Sigmoid colon (tissue), 7 donors: ENCODE measurements around the gene NUDT3. TPM values are rescaled to one million over a fixed set of nuclear protein-coding genes. Genes with fewer than 3 reads are reported as not detected.
"Not testable (repeated sequence)": the region's sequence is repeated elsewhere in the genome, so short reads cannot be mapped to it uniquely, and the experiment has no call there.

Experiments used
- DNase-seq: peaks from one replicate; pipeline ENCODE4 v3.0.0-alpha.2; 2019
- H3K27ac ChIP-seq, 4 donors: fragments of 200-600 bp; sonication (generic); one replicate each; pipeline ENCODE4 v1.5.1; 2016 to 2019; ENCODE audit warnings: mild to moderate bottlenecking in 1 of 4
- H3K27me3 ChIP-seq, 3 donors: fragments of 200-600 bp; sonication (generic); one replicate each; pipeline ENCODE4 v1.5.1; 2019; ENCODE audit warnings: mild to moderate bottlenecking in 1 of 3
- H3K36me3 ChIP-seq, 4 donors: fragments of 200-600 bp; sonication (generic); one replicate each; pipeline ENCODE4 v1.5.1; 2016 to 2019
- H3K4me1 ChIP-seq, 4 donors: fragments of 200-600 bp; sonication (generic); one replicate each; pipeline ENCODE4 v1.5.1; 2017 to 2019
- H3K4me3 ChIP-seq, 4 donors: fragments of 200-600 bp; sonication (generic); one replicate each; pipeline ENCODE4 v1.5.1; 2017 to 2019; ENCODE audit warnings: mild to moderate bottlenecking in 2 of 4, moderate library complexity in 1 of 4
- H3K9me3 ChIP-seq, 4 donors: fragments of 200-600 bp in 3 of 4; sonication (generic) in 3 of 4; one replicate each; pipeline versions ENCODE4 v1.5.1 to v1.6.1; 2013 to 2019
- EP300 ChIP-seq, 4 donors: sonication (generic); formaldehyde crosslinking; IDR thresholded peaks; one replicate each; pipeline ENCODE4 v1.6.1; 2017; ENCODE audit warnings: antibody characterized with exemption in 4 of 4
- POLR2A ChIP-seq, 2 donors: fragments of 450-650 bp; IDR thresholded peaks; one replicate each; pipeline ENCODE4 v1.6.1; 2016; ENCODE audit warnings: antibody characterized with exemption in 2 of 2, mild to moderate bottlenecking in 2 of 2, moderate library complexity in 2 of 2
- POLR2AphosphoS5 ChIP-seq, 4 donors: sonication (generic); formaldehyde crosslinking; IDR thresholded peaks; one replicate each; pipeline ENCODE4 v1.6.1; 2017; ENCODE audit warnings: antibody characterized with exemption in 4 of 4
- WGBS, 2 donors: extraction: QIAGEN DNeasy Blood & Tissue Kit; methylation state at CpG; one replicate each; pipeline ENCODE4 v1.1.7; 2013; 5-methylcytosine and 5-hydroxymethylcytosine counted together
- intact Hi-C: fragments of 100-400 bp; cut with DNase I; formaldehyde crosslinking; loops from one replicate; pipeline ENCODE4 v1.15.1; 2023
- polyA plus RNA-seq, 3 donors: library from polyadenylated mRNA; stranded (reverse); fragments of 200-250 nt; gene quantifications; one replicate each; pipeline ENCODE4 v1.2.3, GENCODE V29; 2013
- total RNA-seq, 4 donors: library from RNA; depleted of rRNA; stranded (reverse); fragments of >200 nt; gene quantifications; one replicate each; pipeline ENCODE4 v1.1.0, GENCODE V29; 2016
- TF ChIP-seq, protein P1 (sequence below), 4 experiments: fragments of 450-650 bp in 3 of 4; fragments of 200-600 bp in 1 of 4; IDR thresholded peaks; one replicate each; pipeline ENCODE4 v1.5.1; 2016 to 2019; ENCODE audit warnings: antibody characterized with exemption in 4 of 4, mild to moderate bottlenecking in 3 of 4, moderate library complexity in 2 of 4
- donor health status: healthy with polysubstance abuse.
- donor health status: Bipolar disorder and iron deficiency.
- donor health status: healthy.

Gene NUDT3
- total and polyA plus RNA-seq, 7 donors: 6.0 to 45.7 (median 31.4) TPM

DNA sequence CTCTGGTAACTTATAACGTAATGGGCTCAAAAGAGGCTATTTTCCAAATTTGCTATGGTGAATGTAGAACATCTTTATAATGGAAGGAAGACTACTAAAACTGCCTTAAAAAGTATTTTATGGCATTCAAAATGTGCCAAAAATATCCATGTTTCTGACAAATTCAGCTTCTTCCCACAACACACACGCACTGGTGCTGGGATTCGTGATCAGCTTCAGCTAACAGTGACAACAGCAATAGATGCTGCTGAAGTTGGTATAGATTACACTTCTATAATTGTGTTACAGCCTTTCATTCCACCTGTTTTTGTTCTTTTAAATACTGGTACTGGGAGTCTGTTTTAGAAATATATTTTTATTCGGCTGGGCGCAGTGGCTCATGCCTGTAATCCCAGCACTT, 19.0 kb downstream of the NUDT3 start:
- intact Hi-C loops: no loop called here
- no peaks in the 10 kb centered on the region for H3K36me3 ChIP-seq
- TF ChIP-seq, protein P1, sequence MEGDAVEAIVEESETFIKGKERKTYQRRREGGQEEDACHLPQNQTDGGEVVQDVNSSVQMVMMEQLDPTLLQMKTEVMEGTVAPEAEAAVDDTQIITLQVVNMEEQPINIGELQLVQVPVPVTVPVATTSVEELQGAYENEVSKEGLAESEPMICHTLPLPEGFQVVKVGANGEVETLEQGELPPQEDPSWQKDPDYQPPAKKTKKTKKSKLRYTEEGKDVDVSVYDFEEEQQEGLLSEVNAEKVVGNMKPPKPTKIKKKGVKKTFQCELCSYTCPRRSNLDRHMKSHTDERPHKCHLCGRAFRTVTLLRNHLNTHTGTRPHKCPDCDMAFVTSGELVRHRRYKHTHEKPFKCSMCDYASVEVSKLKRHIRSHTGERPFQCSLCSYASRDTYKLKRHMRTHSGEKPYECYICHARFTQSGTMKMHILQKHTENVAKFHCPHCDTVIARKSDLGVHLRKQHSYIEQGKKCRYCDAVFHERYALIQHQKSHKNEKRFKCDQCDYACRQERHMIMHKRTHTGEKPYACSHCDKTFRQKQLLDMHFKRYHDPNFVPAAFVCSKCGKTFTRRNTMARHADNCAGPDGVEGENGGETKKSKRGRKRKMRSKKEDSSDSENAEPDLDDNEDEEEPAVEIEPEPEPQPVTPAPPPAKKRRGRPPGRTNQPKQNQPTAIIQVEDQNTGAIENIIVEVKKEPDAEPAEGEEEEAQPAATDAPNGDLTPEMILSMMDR (IDR thresholded peaks at IDR 0.05): no peak
- no peak for TF ChIP-seq EP300 (IDR thresholded peaks at IDR 0.05)
- TF ChIP-seq POLR2AphosphoS5 (IDR thresholded peaks at IDR 0.05): no peak
- no peak for TF ChIP-seq POLR2A (IDR thresholded peaks at IDR 0.05)
- no peak overlapping the region for H3K27ac ChIP-seq
- DNase-seq: no peak
- peaks cover 0 to 15% (median 5%) of the 10 kb centered on the region in 4 donors for H3K4me1 ChIP-seq
- H3K27me3 ChIP-seq: no peaks in the 10 kb centered on the region
- no peaks in the 10 kb centered on the region for H3K9me3 ChIP-seq
- 91 to 92% methylated on average over 5 of the region's 5 CpGs for WGBS, 2 donors
- H3K4me3 ChIP-seq: no peak overlapping the region

DNA sequence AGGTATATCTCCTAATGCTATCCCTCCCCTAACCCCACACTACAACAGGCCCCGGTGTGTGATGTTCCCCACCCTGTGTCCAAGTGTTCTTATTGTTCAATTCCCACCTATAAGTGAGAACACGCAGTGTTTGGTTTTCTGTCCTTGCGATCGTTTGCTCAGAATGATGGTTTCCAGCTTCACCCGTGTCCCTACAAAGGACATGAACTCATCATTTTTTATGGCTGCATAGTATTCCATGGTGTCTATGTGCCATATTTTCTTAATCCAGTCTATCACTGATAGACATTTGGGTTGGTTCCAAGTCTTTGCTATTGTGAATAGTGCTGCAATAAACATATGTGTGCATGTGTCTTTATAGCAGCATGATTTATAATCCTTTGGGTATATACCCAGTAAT, 20.6 kb downstream of the NUDT3 start:
- H3K36me3 ChIP-seq, H3K4me3 ChIP-seq, intact Hi-C loops, DNase-seq, H3K27me3 ChIP-seq, H3K9me3 ChIP-seq, H3K27ac ChIP-seq: not testable (repeated sequence)
- peaks cover 0 to 15% (median 5%) of the 10 kb centered on the region in 4 donors for H3K4me1 ChIP-seq
- WGBS, 2 donors: 97 to 99% methylated on average over 3 to 5 of the region's 5 CpGs

DNA sequence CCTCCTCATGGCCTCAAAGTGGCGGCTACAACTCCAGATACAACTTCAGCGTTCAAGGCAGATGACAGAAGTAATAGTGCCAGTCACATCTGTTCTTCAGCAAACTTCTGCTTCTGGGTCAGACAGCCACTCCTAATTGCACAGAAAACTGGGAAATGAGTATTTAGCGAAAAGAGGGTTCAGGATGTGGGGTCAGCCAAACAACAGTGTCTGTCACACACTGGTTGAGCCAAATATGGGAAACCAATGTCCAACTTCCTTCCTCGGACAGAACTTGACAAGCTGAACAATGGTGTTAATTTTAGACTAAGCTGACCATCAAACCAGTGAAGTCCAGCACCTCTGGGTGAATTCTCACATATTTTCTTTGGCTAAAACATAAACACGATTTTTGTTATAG, 22.1 kb downstream of the NUDT3 start:
- peak in 1 of 4 donors; percentile 21 for TF ChIP-seq POLR2AphosphoS5 (IDR thresholded peaks at IDR 0.05)
- TF ChIP-seq, protein P1 (IDR thresholded peaks at IDR 0.05): no peak
- H3K4me1 ChIP-seq: peaks cover 0 to 19% (median 7%) of the 10 kb centered on the region in 4 donors
- intact Hi-C loops: no loop called here
- H3K27ac ChIP-seq: no peak overlapping the region
- no peaks in the 10 kb centered on the region for H3K36me3 ChIP-seq
- no peaks in the 10 kb centered on the region for H3K9me3 ChIP-seq
- no peaks in the 10 kb centered on the region for H3K27me3 ChIP-seq
- DNase-seq: no peak
- H3K4me3 ChIP-seq: no peak overlapping the region
- 90 to 91% methylated on average over 5 of the region's 5 CpGs for WGBS, 2 donors

DNA sequence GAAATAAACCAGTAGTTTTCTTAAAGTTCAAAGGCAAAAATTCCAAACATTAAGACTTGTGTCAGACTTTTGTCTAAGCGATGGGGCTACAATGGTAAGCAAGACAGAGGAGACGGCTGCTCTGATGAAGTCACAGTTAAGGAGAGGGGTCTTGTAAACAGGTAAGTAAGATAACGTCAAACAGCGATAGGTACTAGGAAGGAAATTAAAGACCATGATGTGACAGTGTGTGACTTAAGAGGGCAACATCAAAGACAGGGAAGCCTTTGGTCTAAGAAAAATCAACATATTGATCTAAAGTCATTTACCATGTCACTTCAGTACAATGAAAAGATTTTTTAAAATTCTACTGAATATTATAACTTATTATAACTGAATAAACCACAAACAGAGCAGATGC, 23.1 kb downstream of the NUDT3 start:
- intact Hi-C loops: no loop called here
- Histone ChIP-seq H3K36me3 (no peaks in the 10 kb centered on the region), H3K27ac (no peak overlapping the region), H3K4me3 (no peak overlapping the region), H3K4me1 (peaks cover 0 to 20% (median 5%) of the 10 kb centered on the region in 4 donors), H3K9me3 (no peaks in the 10 kb centered on the region), H3K27me3 (no peaks in the 10 kb centered on the region)
- 88 to 94% methylated on average over 4 of the region's 4 CpGs for WGBS, 2 donors
- no peak for DNase-seq
- TF ChIP-seq, protein P1 (IDR thresholded peaks at IDR 0.05): no peak
- TF ChIP-seq EP300 (IDR thresholded peaks at IDR 0.05) (no peak), POLR2A (IDR thresholded peaks at IDR 0.05) (no peak)

DNA sequence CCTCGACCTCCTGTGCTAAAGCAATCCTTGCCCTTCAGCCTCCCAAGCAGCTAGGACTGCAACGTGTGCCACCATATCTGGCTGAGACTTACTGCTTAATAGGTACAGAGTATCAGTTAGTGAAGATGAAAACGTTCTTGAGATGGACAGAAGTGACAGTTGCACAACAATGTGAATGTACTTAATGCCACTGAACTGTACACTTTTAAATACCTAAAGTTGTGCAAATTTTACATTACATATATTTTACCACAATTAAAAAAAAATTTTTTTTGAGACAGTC, 25.9 kb downstream of the NUDT3 start:
- Histone ChIP-seq H3K4me1 (peaks cover 0 to 33% (median 17%) of the 10 kb centered on the region in 4 donors), H3K27me3 (no peaks in the 10 kb centered on the region), H3K36me3 (no peaks in the 10 kb centered on the region), H3K4me3 (no peak overlapping the region), H3K27ac (no peak overlapping the region), H3K9me3 (no peaks in the 10 kb centered on the region)
- TF ChIP-seq POLR2AphosphoS5 (IDR thresholded peaks at IDR 0.05) (no peak), POLR2A (IDR thresholded peaks at IDR 0.05) (no peak), EP300 (IDR thresholded peaks at IDR 0.05) (no peak)
- TF ChIP-seq, protein P1 (IDR thresholded peaks at IDR 0.05): no peak
- DNase-seq: no peak
- intact Hi-C loops: no loop called here
- WGBS, 2 donors: 73 to 84% methylated on average over 3 of the region's 3 CpGs

DNA sequence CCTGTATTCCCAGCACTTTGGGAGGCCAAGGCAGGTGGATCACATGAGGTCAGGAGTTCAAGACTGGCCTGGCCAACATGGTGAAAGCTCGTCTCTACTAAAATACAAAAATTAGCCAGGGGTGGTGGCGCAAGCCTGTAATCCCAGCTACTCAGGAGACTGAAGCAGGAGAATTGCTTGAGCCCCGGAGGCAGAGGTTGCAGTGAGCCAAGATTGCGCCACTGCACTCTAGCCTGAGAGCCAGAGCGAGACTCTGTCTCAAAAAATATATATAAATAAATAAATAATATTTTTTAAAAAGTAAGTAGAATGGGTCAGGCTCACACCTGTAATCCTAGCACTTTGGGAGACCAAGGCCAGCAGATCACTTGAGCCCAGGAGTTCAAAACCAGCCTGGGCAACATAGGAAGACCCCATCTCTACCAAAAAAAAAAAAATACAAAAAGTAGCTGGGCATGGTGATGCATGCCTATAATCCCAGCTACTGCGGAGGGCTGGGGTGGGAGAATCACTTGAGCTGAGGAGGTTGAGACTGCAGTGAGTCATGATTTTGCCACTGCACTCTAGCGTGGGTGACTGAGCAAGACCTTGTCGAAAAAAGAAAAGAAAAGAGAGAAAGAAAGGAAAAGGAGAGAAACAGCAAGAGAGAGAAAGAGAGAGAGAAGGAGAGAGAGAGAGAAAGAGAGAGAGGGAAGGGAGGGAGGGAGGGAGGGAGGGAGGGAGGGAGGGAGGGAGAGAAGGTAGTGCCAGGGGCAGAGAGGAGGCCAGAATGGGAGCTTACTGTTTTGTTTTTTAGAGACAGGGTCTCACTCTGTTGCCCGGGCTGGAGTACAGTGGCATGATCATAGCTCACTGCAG, 26.5 kb downstream of the NUDT3 start:
- H3K27ac ChIP-seq, intact Hi-C loops, H3K9me3 ChIP-seq, H3K27me3 ChIP-seq, DNase-seq, H3K36me3 ChIP-seq, H3K4me3 ChIP-seq: not testable (repeated sequence)
- H3K4me1 ChIP-seq: peaks cover 0 to 33% (median 17%) of the 10 kb centered on the region in 4 donors
- WGBS, 2 donors: 92 to 93% methylated on average over 9 of the region's 9 CpGs

DNA sequence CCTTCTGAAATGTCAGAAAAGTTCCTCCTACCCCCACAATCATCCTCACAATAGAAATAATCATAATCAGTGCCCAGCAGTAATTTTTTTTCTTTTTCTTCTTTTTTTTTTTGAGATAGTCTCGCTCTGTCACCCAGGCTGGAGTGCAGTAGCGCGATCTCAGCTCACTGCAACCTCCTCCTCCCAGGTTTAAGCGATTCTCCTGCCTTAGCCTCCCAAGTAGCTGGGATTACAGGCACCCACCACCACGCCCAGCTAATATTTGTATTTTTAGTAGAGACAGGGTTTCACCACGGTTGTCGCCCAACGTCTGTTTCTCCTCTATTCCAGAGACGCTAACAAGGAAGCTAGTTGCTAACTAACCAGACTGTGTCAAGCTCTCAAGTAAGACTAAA, 28.8 kb downstream of the NUDT3 start:
- DNase-seq, H3K4me3 ChIP-seq, H3K27me3 ChIP-seq, intact Hi-C loops, H3K36me3 ChIP-seq, H3K9me3 ChIP-seq: not testable (repeated sequence)
- H3K27ac ChIP-seq: peak overlapping the region in 1 of 4 donors; percentile 15
- 90 to 91% methylated on average over 9 of the region's 9 CpGs for WGBS, 2 donors
- H3K4me1 ChIP-seq: peaks cover 0 to 47% (median 29%) of the 10 kb centered on the region in 4 donors
